Measurements from ENCODE around the gene ULK3. TPM values are rescaled to one million over a fixed set of nuclear protein-coding genes. Genes with fewer than 3 reads are reported as not detected.

Gene ULK3
- total and polyA plus RNA-seq, 10 of the 15 experiments (the other 5 are each of a cell fraction or from before 2014, with no cell fraction given): 0.64 to 38.8 (median 27.1) TPM

- TF ChIP-seq, protein P1, sequence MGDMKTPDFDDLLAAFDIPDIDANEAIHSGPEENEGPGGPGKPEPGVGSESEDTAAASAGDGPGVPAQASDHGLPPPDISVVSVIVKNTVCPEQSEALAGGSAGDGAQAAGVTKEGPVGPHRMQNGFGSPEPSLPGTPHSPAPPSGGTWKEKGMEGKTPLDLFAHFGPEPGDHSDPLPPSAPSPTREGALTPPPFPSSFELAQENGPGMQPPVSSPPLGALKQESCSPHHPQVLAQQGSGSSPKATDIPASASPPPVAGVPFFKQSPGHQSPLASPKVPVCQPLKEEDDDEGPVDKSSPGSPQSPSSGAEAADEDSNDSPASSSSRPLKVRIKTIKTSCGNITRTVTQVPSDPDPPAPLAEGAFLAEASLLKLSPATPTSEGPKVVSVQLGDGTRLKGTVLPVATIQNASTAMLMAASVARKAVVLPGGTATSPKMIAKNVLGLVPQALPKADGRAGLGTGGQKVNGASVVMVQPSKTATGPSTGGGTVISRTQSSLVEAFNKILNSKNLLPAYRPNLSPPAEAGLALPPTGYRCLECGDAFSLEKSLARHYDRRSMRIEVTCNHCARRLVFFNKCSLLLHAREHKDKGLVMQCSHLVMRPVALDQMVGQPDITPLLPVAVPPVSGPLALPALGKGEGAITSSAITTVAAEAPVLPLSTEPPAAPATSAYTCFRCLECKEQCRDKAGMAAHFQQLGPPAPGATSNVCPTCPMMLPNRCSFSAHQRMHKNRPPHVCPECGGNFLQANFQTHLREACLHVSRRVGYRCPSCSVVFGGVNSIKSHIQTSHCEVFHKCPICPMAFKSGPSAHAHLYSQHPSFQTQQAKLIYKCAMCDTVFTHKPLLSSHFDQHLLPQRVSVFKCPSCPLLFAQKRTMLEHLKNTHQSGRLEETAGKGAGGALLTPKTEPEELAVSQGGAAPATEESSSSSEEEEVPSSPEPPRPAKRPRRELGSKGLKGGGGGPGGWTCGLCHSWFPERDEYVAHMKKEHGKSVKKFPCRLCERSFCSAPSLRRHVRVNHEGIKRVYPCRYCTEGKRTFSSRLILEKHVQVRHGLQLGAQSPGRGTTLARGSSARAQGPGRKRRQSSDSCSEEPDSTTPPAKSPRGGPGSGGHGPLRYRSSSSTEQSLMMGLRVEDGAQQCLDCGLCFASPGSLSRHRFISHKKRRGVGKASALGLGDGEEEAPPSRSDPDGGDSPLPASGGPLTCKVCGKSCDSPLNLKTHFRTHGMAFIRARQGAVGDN (IDR thresholded peaks at IDR 0.05): peak; percentile 80
- TF ChIP-seq MEF2B (IDR thresholded peaks at IDR 0.05; ENCODE audit: partially characterized antibody, poor library complexity, severe bottlenecking) (peak; percentile 96), KLF5 (IDR thresholded peaks at IDR 0.05; ENCODE audit: partially characterized antibody) (peak; percentile 24), JUND (IDR thresholded peaks at IDR 0.05; ENCODE audit: low read depth, low read length) (peak; percentile 39; the same call in 1 of the 2 replicates), PML (IDR thresholded peaks at IDR 0.05; ENCODE audit: low read length) (no peak), MTA3 (IDR thresholded peaks at IDR 0.05; ENCODE audit: borderline replicate concordance, low read length) (no peak), SMAD1 (IDR thresholded peaks at IDR 0.05; ENCODE audit: low read depth, partially characterized antibody) (no peak), LARP7 (IDR thresholded peaks at IDR 0.05) (peak; percentile 58; the same call in 1 of the 2 replicates), ZSCAN29 (IDR thresholded peaks at IDR 0.05) (peak; percentile 68)
- TF ChIP-seq, protein P2, sequence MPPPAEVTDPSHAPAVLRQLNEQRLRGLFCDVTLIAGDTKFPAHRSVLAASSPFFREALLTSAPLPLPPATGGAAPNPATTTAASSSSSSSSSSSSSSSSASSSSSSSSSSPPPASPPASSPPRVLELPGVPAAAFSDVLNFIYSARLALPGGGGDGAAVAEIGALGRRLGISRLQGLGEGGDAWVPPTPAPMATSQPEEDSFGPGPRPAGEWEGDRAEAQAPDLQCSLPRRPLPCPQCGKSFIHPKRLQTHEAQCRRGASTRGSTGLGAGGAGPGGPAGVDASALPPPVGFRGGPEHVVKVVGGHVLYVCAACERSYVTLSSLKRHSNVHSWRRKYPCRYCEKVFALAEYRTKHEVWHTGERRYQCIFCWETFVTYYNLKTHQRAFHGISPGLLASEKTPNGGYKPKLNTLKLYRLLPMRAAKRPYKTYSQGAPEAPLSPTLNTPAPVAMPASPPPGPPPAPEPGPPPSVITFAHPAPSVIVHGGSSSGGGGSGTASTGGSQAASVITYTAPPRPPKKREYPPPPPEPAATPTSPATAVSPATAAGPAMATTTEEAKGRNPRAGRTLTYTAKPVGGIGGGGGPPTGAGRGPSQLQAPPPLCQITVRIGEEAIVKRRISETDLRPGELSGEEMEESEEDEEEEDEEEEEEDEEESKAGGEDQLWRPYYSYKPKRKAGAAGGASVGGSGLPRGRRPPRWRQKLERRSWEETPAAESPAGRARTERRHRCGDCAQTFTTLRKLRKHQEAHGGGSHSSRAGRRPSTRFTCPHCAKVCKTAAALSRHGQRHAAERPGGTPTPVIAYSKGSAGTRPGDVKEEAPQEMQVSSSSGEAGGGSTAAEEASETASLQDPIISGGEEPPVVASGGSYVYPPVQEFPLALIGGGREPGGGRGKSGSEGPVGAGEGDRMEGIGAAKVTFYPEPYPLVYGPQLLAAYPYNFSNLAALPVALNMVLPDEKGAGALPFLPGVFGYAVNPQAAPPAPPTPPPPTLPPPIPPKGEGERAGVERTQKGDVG (CRISPR knock-in tag; IDR thresholded peaks at IDR 0.05): no peak
- TF ChIP-seq, protein P3, sequence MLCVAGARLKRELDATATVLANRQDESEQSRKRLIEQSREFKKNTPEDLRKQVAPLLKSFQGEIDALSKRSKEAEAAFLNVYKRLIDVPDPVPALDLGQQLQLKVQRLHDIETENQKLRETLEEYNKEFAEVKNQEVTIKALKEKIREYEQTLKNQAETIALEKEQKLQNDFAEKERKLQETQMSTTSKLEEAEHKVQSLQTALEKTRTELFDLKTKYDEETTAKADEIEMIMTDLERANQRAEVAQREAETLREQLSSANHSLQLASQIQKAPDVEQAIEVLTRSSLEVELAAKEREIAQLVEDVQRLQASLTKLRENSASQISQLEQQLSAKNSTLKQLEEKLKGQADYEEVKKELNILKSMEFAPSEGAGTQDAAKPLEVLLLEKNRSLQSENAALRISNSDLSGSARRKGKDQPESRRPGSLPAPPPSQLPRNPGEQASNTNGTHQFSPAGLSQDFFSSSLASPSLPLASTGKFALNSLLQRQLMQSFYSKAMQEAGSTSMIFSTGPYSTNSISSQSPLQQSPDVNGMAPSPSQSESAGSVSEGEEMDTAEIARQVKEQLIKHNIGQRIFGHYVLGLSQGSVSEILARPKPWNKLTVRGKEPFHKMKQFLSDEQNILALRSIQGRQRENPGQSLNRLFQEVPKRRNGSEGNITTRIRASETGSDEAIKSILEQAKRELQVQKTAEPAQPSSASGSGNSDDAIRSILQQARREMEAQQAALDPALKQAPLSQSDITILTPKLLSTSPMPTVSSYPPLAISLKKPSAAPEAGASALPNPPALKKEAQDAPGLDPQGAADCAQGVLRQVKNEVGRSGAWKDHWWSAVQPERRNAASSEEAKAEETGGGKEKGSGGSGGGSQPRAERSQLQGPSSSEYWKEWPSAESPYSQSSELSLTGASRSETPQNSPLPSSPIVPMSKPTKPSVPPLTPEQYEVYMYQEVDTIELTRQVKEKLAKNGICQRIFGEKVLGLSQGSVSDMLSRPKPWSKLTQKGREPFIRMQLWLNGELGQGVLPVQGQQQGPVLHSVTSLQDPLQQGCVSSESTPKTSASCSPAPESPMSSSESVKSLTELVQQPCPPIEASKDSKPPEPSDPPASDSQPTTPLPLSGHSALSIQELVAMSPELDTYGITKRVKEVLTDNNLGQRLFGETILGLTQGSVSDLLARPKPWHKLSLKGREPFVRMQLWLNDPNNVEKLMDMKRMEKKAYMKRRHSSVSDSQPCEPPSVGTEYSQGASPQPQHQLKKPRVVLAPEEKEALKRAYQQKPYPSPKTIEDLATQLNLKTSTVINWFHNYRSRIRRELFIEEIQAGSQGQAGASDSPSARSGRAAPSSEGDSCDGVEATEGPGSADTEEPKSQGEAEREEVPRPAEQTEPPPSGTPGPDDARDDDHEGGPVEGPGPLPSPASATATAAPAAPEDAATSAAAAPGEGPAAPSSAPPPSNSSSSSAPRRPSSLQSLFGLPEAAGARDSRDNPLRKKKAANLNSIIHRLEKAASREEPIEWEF (IDR thresholded peaks at IDR 0.05; ENCODE audit: insufficient replicate concordance, low read depth, low read length): peak; percentile 84
- TF ChIP-seq, protein P4, sequence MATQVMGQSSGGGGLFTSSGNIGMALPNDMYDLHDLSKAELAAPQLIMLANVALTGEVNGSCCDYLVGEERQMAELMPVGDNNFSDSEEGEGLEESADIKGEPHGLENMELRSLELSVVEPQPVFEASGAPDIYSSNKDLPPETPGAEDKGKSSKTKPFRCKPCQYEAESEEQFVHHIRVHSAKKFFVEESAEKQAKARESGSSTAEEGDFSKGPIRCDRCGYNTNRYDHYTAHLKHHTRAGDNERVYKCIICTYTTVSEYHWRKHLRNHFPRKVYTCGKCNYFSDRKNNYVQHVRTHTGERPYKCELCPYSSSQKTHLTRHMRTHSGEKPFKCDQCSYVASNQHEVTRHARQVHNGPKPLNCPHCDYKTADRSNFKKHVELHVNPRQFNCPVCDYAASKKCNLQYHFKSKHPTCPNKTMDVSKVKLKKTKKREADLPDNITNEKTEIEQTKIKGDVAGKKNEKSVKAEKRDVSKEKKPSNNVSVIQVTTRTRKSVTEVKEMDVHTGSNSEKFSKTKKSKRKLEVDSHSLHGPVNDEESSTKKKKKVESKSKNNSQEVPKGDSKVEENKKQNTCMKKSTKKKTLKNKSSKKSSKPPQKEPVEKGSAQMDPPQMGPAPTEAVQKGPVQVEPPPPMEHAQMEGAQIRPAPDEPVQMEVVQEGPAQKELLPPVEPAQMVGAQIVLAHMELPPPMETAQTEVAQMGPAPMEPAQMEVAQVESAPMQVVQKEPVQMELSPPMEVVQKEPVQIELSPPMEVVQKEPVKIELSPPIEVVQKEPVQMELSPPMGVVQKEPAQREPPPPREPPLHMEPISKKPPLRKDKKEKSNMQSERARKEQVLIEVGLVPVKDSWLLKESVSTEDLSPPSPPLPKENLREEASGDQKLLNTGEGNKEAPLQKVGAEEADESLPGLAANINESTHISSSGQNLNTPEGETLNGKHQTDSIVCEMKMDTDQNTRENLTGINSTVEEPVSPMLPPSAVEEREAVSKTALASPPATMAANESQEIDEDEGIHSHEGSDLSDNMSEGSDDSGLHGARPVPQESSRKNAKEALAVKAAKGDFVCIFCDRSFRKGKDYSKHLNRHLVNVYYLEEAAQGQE (IDR thresholded peaks at IDR 0.05; ENCODE audit: low read depth, low read length): no peak
Measured at GRCh38 chr15:74790080-74790916, 52.7 kb downstream of the ULK3 start (continued).

All from GM12878 (cell line).